ENCODE results near the gene FAM174B.

- TF ChIP-seq, protein P1, sequence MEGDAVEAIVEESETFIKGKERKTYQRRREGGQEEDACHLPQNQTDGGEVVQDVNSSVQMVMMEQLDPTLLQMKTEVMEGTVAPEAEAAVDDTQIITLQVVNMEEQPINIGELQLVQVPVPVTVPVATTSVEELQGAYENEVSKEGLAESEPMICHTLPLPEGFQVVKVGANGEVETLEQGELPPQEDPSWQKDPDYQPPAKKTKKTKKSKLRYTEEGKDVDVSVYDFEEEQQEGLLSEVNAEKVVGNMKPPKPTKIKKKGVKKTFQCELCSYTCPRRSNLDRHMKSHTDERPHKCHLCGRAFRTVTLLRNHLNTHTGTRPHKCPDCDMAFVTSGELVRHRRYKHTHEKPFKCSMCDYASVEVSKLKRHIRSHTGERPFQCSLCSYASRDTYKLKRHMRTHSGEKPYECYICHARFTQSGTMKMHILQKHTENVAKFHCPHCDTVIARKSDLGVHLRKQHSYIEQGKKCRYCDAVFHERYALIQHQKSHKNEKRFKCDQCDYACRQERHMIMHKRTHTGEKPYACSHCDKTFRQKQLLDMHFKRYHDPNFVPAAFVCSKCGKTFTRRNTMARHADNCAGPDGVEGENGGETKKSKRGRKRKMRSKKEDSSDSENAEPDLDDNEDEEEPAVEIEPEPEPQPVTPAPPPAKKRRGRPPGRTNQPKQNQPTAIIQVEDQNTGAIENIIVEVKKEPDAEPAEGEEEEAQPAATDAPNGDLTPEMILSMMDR (IDR thresholded peaks at IDR 0.05), result no peak
- no peak for TF ChIP-seq POLR2A (IDR thresholded peaks at IDR 0.05)
These were observed 53.3 kb downstream of the FAM174B start for GRCh38 chr15:92602267-92602593.

Data from adrenal gland (tissue), 5 donors.